ENCODE results near the gene INHA. TPM values are rescaled to one million over a fixed set of nuclear protein-coding genes. Genes with fewer than 3 reads are reported as not detected.

Gene INHA
- total RNA-seq, 2 experiments from 2014 or later = not detected

DNA sequence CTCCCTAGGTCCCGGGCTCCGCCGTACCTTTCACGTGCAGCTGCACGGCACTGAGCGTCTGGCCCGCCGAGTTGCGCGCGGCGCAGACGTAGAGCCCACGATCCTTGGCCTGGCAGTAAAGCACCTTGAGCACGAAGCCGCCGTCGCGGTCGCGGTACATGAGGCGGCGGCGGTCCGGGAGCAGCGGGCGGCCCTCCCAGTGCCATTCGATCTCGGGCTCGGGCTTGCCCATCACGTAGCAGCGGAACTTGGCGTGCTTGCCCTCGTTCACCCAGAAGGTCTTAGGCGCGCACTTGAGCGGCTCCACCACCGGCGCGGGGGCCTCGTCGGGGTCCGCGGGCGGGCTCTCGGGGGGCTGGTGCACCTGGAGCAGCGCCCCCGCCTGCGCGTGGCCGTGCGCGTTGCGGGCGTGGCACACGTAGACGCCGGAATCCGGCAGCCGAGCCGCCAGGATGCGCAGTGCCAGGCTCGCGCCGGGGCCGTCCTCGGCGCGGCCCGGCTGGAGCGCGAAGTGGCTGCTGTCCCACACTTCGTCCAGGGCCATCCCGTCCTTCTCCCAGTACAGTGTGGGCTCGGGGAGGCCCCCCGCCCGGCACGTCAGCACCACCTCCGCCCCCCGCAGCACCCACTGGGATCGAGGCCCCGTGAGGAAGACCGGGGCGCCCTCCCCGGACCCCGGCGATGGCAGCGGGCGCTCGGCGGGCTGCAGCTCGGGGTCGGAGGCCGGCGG is 1.8 kb upstream of the INHA start:
- peak in 2 of 14 experiments; percentile 23 to 24 for DNase-seq

DNA sequence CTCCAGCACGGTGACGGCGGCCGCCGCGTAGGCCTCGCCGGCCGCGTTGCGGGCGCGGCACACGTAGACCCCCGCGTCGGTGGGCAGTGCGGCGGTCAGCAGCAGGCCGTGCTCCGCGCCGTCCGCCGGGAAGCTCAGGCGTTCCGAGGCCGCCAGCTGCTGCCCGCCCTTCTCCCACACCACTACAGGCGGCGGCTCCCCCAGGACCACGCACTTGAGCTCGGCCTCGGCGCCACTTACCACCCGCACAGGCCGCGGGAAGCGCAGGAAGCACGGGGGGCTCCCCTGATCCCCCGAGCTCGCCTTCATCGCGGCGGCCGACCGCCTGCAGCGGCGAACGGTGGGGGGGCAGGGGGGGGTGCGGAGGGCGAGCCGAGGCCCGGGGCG is 1.2 kb upstream of the INHA start:
- ATAC-seq (ENCODE audit: poor library complexity) (peak; percentile 24), DNase-seq (peak in 1 of 14 experiments; percentile 21)
- Histone ChIP-seq H3K36me3 (ENCODE audit: insufficient read depth, low read length) (no peaks in the 10 kb centered on the region), H3K4me3 (ENCODE audit: low read length) (peak overlapping the region; percentile 12), H3K9me3 (ENCODE audit: control insufficient read depth in 1 of 2, insufficient read depth in 1 of 2, low read length in 2 of 2) (peaks cover 0 to 4% of the 10 kb centered on the region in 2 experiments), H3K27ac (ENCODE audit: low read depth in 1 of 2, low read length in 2 of 2) (no peak overlapping the region), H3K4me1 (ENCODE audit: insufficient read depth, low read length) (peaks cover 8% of the 10 kb centered on the region), H3K27me3 (ENCODE audit: control insufficient read depth in 1 of 2, insufficient read depth in 2 of 2, low read length in 2 of 2) (peaks cover 29 to 48% of the 10 kb centered on the region in 2 experiments)
- Mint-ChIP-seq H3K27ac (no peak overlapping the region), H3K4me3 (no peak overlapping the region), H3K27me3 (peaks cover 50% of the 10 kb centered on the region), H3K4me1 (ENCODE audit: low read depth) (no peaks in the 10 kb centered on the region), H3K36me3 (ENCODE audit: low read depth) (no peaks in the 10 kb centered on the region), H3K9me3 (no peaks in the 10 kb centered on the region)
- TF ChIP-seq, protein P1, sequence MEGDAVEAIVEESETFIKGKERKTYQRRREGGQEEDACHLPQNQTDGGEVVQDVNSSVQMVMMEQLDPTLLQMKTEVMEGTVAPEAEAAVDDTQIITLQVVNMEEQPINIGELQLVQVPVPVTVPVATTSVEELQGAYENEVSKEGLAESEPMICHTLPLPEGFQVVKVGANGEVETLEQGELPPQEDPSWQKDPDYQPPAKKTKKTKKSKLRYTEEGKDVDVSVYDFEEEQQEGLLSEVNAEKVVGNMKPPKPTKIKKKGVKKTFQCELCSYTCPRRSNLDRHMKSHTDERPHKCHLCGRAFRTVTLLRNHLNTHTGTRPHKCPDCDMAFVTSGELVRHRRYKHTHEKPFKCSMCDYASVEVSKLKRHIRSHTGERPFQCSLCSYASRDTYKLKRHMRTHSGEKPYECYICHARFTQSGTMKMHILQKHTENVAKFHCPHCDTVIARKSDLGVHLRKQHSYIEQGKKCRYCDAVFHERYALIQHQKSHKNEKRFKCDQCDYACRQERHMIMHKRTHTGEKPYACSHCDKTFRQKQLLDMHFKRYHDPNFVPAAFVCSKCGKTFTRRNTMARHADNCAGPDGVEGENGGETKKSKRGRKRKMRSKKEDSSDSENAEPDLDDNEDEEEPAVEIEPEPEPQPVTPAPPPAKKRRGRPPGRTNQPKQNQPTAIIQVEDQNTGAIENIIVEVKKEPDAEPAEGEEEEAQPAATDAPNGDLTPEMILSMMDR (IDR thresholded peaks at IDR 0.05) = no peak
- ChIA-PET POLR2A (interaction anchor here (0.9 to 1.0 kb wide), 2 partner anchors 26 to 27 kb away, joined by 3 to 4 read pairs; partner anchors contain the start of genes CHPF, STK11IP and TMEM198), CTCF (interaction anchor here (1.5 kb wide), 1 partner anchor 11 kb away, joined by 6 read pairs; no protein-coding TSS in a partner anchor)
- intact Hi-C loops (cut with DNase I, micrococcal nuclease) = no loop called here

More for the DNA sequence above, 1.8 kb upstream of the INHA start:
- H3K4me1 Mint-ChIP-seq (ENCODE audit: low read depth) = no peaks in the 10 kb centered on the region
- Histone ChIP-seq H3K9me3 (ENCODE audit: control insufficient read depth in 1 of 2, insufficient read depth in 1 of 2, low read length in 2 of 2) (peaks cover 0 to 4% of the 10 kb centered on the region in 2 experiments), H3K27me3 (ENCODE audit: control insufficient read depth in 1 of 2, insufficient read depth in 2 of 2, low read length in 2 of 2) (peaks cover 26 to 48% of the 10 kb centered on the region in 2 experiments), H3K4me1 (ENCODE audit: insufficient read depth, low read length) (peaks cover 8% of the 10 kb centered on the region), H3K27ac (ENCODE audit: low read depth in 1 of 2, low read length in 2 of 2) (no peak overlapping the region), H3K36me3 (ENCODE audit: insufficient read depth, low read length) (no peaks in the 10 kb centered on the region), H3K4me3 (ENCODE audit: low read length) (no peak overlapping the region)
- intact Hi-C loops (cut with DNase I, micrococcal nuclease) = no loop called here
- no peaks in the 10 kb centered on the region for H3K36me3 Mint-ChIP-seq (ENCODE audit: low read depth)
- ChIA-PET POLR2A (interaction anchor here (0.6 to 1.0 kb wide), 3 partner anchors 14 to 27 kb away, joined by 3 to 4 read pairs (median 3); partner anchors contain the start of genes CHPF, STK11IP and TMEM198), CTCF (interaction anchor here (1.5 kb wide), 1 partner anchor 10 kb away, joined by 6 read pairs; no protein-coding TSS in a partner anchor)
- ATAC-seq (ENCODE audit: poor library complexity) = no peak
- peaks cover 44% of the 10 kb centered on the region for H3K27me3 Mint-ChIP-seq
- no peaks in the 10 kb centered on the region for H3K9me3 Mint-ChIP-seq
- H3K4me3 Mint-ChIP-seq = peak overlapping the region; percentile 54
- TF ChIP-seq, protein P1 (IDR thresholded peaks at IDR 0.05) = no peak
- H3K27ac Mint-ChIP-seq = no peak overlapping the region

DNA sequence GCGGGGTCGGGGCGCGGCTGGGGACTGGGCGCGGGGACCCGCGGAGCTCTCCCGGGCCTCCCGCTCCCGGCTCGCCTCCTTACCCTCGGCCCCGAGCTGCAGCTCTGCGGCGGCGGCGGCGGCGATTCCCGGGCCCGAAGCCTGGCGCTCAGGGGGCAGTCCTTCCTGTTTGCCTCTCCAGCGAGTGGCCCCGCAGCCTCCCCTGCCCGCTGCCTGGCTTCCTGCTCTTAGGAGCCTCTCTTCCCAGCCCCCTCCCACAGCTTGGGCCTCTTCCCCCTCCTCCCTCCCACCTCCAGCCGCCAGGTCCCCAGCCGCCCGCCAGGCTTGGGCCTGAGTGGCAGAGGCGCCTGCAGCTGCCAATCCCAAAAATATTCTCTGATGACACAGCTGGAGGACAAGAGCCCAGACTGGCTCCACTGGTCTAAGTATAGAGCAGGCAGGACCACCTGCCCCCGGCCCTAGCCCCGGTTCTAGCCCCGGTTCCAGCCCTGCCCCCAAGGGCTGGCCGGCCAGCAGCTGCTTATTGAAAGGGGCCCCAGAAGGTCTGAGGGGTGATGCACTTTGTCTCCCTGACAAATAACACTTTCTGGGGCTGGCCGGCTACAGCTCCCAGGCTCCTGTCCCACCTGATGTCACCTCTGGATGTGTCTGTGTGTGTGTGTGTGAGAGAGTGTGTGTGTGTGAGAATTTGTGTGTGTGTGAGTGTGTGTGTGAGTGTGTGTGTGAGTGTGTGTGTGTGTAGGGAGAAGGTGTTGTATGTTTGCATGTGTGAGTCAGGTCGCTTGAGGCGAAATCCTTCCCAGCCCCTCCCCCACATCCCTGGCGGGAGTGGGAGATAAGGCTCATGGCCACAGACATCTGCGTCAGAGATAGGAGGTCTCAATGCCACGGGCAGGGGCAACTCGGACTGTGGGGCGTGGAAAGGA is 536 bp upstream of the INHA start, which contains the start of gene OBSL1:
TSS of gene OBSL1 (minus strand) at position 229 of the 926 bp plus-strand sequence. CDS start 307 bp downstream, outside the sequence.
- Histone ChIP-seq H3K4me3 (ENCODE audit: low read length) (peak within 1 kb of the TSS; percentile 12), H3K27ac (ENCODE audit: low read depth in 1 of 2, low read length in 2 of 2) (no peak within 1 kb of the TSS), H3K36me3 (ENCODE audit: insufficient read depth, low read length) (no peaks in the 10 kb centered on the region), H3K4me1 (ENCODE audit: insufficient read depth, low read length) (peaks cover 8% of the 10 kb centered on the region), H3K9me3 (ENCODE audit: control insufficient read depth in 1 of 2, insufficient read depth in 1 of 2, low read length in 2 of 2) (peaks cover 0 to 4% of the 10 kb centered on the region in 2 experiments), H3K27me3 (ENCODE audit: control insufficient read depth in 1 of 2, insufficient read depth in 2 of 2, low read length in 2 of 2) (peaks cover 29 to 48% of the 10 kb centered on the region in 2 experiments)
- H3K27ac Mint-ChIP-seq = no peak within 1 kb of the TSS
- no peaks in the 10 kb centered on the region for H3K4me1 Mint-ChIP-seq (ENCODE audit: low read depth)
- DNase-seq (peak in 1 of 14 experiments; percentile 21), ATAC-seq (ENCODE audit: poor library complexity) (peak; percentile 39)
- peak within 1 kb of the TSS; percentile 15 for H3K4me3 Mint-ChIP-seq
- TF ChIP-seq, protein P1 (IDR thresholded peaks at IDR 0.05) = no peak
- ChIA-PET CTCF (interaction anchor here (1.5 kb wide), 1 partner anchor 11 kb away, joined by 6 read pairs; no protein-coding TSS in a partner anchor), POLR2A (interaction anchor here (0.9 to 1.0 kb wide), 2 partner anchors 26 to 28 kb away, joined by 3 to 4 read pairs; partner anchors contain the start of genes CHPF, STK11IP and TMEM198)
- intact Hi-C loops (cut with DNase I, micrococcal nuclease) = no loop called here
- peaks cover 55% of the 10 kb centered on the region for H3K27me3 Mint-ChIP-seq
- H3K36me3 Mint-ChIP-seq (ENCODE audit: low read depth) = no peaks in the 10 kb centered on the region
- H3K9me3 Mint-ChIP-seq = no peaks in the 10 kb centered on the region
